Measurements from ENCODE around the gene SYCN.

GRCh38 chr19:39177736-39178135, 26.3 kb downstream of the SYCN start:
- TF ChIP-seq CTCF (conservative IDR thresholded peaks at IDR 0.05; ENCODE audit: low read length) (no peak), EZH2phosphoT487 (IDR thresholded peaks at IDR 0.05; ENCODE audit: borderline replicate concordance) (no peak)

Data from Loucy (cell line).